Ureter (tissue), 1 donor: ENCODE measurements around the gene LIX1. TPM values are rescaled to one million over a fixed set of nuclear protein-coding genes. Genes with fewer than 3 reads are reported as not detected.
A peak's percentile ranks its signal among the peaks of the same experiment; 100 is the strongest.
"Not testable (repeated sequence)": the region's sequence is repeated elsewhere in the genome, so short reads cannot be mapped to it uniquely, and the experiment has no call there.

Experiments
- DNase-seq: peaks from one replicate; pipeline ENCODE4 v3.0.0-alpha.2; 2020; ENCODE audit warnings: low spot score
- total RNA-seq: library from RNA; stranded (reverse); gene quantifications from one replicate; pipeline ENCODE4 v1.2.4, GENCODE V29; 2023
- donor health status: DM: yes; HTN: yes; CAD: no.

LIX1 gene
- not detected for total RNA-seq

- no peak for DNase-seq
These were observed at the start of gene LIX1 for GRCh38 chr5:97142521-97143254. LIX1 (minus strand) TSS chr5:97142611; CDS start chr5:97142576, 35 bp downstream.

DNA sequence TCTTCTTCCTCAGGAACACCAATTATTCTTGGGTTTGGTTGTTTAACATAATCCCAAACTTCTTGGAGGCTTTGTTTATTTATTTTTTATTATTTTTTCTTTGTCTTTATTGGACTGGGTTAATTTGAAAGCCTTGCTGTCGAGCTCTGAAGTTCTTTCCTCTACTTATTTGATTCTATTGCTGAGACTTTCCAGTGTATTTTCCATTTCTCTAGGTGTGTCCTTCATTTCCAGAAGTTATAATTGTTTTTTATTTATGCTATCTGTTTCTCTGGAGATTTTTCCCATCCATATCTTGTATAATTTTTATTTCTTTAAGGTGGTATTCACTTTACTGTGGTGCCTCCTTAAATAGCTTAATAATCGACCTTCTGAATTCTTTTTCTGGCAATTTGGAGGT, 49.5 kb upstream of the LIX1 start:
- no peak for DNase-seq

DNA sequence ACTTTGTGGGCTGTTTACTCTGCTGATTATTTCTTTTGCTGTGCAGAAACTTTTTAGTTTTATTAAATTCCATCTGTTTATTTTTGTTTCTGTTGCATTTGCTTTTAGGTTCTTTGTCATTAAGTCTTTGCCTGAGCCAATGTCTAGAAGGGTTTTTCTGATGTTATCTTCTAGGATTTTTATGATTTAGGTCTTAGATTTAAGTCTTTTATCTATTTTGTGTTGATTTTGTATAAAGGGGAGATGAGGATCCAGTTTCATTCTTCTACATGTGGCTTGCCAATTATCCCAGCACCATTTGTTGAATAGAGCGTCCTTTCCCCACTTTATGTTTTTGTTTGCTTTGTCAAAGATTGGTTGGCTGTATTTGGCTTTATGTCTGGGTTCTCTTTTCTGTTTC, 47.1 kb upstream of the LIX1 start:
- DNase-seq = not testable (repeated sequence)

- DNase-seq = no peak
These were observed 41.5 kb upstream of the LIX1 start for GRCh38 chr5:97183930-97184213.

DNA sequence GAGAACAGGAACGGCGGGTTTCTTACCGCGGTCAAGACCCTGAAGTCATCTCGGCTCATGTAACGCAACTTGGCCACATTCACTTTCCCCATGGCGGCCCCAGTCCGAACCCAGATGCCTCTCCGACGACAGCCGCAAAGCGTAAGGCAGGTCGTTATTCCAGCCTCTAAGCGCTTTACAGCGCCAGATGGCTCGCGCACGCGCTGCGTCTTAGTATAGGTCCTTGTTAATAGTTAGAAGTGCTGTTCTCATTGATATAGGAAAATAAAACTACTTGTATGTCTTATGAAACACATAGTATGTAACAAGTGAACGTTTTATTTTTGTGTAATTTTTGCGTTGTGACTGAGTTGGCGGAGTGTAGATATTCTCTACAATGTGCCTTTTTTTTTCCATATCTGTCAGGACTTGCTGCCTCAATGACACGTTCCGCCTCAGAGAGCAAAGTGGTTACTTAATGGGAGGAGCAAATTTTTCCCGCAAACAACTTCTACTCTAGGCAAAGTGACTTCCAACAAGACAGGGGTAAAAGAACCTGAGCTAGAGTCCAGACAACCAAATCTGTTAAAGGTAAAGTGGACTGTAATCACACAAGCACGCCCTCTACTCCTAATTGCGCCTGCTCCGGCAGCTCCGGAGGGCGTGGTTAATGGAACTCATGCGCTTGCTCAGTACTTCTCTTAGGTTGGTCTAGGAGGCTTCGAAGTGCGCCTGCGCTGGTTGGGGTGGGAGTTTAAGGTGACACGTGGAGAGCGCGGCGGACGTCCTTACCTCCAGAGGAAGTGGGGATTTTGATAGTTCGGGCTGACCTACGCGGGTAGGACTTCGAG, 40.9 kb upstream of the LIX1 start, which contains the start of gene RIOK2:
Gene RIOK2 (minus strand): TSS at position 148 of the 830 bp plus-strand sequence. CDS start 56 bp downstream, at position 92.
- peak; percentile 94 for DNase-seq

DNA sequence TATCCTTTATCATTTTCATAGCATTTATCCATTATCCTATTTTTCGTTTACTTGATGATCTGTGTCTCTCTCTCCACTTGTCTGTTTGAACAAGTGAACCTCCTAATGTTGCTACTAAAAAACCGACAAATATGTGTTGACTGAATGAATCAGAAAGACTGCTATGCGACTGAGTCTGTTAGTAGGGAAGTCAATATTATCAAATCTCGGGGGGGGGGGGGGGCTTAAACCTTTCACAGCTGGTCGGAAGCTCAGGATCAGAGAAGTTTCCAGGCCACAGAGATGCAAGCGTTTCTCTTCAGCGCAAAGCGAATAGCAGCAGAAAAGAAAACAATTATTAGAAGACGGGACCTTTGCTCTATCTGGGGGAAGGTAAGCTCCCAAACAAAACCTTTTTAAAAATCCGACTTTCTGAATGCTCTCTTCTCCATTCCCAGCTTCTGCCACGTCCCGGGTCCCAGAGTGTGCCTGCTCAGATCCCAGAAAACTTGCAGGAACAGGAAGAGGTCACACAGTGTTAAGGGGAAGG, 40.2 kb upstream of the LIX1 start:
- DNase-seq = no peak

DNA sequence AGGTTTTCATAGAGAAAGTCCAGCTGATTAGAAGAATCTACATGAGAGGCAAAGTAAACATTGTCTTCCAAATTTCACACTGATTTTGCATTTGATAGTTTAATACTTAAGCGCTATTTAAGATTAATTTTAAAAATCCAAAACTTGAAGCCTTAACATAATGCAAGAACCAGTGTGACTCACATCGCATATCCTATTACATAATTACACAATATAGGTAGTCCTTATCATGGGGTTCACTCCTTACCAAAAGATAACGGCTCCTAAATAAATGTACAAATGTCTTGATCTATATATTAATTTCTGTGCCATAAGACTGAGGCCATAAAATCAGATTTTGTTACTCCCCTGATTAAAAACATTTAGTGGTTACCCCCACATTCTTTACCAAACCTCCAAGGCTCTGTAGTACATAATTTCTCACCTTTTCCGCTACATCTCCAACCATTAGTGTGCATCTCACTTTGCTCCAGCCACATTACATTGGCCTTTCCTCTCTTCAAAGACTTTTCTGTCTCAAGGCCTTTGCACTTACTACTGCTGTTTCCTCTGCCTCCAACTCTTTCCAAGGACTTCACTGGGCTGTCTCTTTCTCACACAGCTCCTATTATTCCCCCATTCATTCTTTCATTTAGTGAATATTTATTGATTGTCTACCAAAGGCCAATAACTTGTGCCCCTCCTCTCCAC, 39.6 kb upstream of the LIX1 start:
- no peak for DNase-seq

DNA sequence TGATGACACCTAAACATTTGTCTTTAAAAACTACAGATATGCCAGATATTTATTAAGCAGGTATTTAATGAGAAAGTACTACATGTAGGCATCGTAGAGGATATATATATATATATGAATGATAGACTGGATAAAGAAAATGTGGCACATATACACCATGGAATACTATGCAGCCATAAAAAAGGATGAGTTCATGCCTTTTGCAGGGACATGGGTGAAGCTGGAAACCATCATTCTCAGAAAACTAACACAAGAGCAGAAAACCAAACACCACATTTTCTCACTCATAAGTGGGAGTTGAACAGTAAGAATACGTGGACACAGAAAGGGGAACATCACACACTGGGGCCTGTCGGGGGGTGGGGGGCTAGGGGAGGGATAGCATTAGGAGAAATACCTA, 37.0 kb upstream of the LIX1 start:
- DNase-seq = not testable (repeated sequence)

GRCh38 chr5:97172227-97172626, 29.8 kb upstream of the LIX1 start:
- no peak for DNase-seq

DNA sequence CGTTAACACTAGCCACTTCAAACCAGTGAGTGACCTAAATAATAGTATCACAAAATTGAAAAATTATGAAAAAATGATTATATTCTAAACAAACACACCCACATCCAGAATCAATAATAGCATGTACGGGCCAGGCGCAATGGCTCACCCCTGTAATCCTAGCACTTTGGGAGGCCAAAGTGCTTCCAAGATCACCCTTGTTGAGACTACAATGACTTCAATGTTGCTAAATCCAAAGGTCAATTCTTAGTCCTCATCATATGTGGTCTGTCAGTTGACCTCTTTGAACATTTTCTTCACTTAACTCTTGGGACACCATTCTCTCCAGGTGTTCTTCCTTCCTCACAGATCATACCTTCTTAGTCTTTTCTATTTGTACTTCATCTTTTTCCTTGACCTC, 29.3 kb upstream of the LIX1 start:
- DNase-seq = no peak

DNA sequence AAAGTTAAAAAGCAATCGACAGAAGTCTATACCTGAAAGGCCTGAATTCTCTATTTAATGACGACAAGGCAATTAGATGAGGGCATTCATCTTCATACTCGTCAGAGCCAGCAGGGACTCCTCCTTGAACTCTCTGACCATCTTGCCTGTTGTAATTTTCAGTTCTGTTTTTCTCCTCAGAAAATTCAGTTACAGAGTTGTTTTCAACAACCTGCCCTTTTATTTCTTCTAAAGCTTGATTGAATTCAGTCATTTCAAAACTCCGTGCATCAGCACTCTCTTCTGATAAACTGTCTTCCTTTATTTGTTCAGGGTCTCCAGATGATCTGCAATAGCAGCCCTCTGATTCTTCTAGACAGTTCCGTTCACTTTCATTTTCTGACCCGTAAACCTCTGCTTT, 25.0 kb upstream of the LIX1 start:
- DNase-seq = no peak

DNA sequence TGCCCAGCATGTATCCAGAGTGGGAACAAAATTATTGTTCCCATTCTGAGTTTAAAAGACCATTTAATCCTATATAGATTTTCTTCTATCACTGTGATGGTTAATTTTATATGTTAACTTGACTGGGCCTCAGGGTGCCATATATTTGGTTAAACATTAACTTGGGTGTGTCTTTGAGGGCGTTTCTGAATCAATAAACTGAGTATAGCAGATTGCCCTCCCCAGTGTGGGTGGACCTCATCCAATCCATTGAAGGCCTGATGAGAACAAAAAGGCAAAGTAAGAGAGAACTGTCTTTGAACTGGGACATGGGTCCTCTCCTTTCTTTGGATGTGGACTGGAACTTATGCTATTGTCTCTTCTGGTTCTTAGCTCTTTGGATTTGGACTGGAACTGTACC, 23.3 kb upstream of the LIX1 start:
- no peak for DNase-seq

- DNase-seq = no peak
These were observed 22.4 kb upstream of the LIX1 start for GRCh38 chr5:97164846-97165245.

GRCh38 chr5:97163790-97164285, 21.4 kb upstream of the LIX1 start:
- DNase-seq = no peak

DNA sequence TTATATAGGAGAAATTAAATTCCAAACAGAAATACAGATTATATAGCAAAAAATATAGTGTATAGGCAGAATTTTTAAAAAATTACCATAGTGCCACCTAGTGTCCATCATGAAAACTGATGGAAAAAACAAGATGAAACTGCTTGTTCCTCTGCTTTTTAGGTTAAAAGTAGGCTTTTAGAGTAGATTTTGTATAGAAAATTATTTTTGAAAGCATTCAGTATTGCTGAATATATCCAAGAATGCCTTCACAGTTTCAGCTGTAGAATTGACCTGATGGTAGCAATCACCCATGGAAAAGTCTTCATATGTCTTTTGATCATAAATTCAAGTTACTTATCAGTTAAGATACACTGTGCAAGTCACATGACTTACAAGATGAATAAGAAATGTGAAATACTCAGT, 21.0 kb upstream of the LIX1 start:
- DNase-seq = no peak

- peak; percentile 63 for DNase-seq
These were observed 19.6 kb upstream of the LIX1 start for GRCh38 chr5:97162045-97162444.

DNA sequence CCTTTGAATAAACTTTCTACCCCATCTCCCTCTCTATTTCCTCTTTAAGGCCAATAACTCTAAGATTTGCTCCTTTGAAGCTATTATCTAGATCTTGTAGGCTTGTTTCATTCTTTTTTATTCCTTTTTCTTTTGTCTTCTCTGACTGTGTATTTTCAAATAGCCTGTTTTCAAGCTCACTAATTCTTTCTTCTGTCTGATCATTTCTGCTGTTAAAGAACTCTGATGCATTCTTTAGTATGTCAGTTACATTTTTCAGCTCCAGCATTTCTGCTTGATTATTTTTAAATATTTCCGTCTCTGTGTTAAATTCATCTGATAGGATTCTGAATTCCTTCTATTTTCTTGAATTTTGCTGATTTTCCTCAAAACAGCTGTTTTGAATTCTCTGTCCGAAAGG, 15.3 kb upstream of the LIX1 start:
- no peak for DNase-seq

DNA sequence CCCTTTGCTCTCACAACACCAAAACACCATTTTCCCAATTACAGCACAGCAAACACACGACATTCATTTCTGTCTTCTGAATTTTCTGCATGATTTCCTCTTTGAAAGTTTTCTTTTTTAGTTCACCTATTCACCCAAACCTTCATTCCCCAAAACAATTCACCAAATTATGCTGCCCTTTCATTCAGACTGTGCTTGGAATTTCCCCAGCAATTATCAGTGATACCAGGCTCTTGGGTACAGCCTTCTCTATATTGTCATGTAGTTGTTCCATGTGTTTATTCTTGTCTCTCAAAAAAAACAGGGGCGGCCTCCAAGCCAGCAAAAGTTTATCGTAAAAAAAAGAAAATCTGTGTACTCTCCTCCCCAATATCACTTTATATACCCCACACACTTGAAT, 9.0 kb upstream of the LIX1 start:
- DNase-seq = no peak

DNA sequence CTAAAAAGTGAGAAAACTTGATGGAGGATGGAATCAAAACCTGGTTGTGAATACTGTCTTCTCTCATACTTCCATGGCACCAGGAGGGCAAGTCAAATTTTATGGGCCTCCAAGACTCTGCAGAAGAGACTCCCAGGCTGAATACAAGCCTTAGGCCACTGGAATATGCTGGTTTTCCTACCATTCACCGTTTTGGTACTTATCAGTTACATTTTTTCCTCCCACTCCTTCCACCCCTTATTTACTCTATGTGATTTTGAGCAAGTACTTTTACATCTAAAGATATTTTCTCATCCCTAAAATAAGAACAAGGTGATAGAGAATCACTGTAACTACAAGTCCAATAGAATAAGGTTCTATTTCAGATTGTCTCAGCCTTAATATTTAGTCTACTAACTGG, 8.0 kb upstream of the LIX1 start:
- no peak for DNase-seq

DNA sequence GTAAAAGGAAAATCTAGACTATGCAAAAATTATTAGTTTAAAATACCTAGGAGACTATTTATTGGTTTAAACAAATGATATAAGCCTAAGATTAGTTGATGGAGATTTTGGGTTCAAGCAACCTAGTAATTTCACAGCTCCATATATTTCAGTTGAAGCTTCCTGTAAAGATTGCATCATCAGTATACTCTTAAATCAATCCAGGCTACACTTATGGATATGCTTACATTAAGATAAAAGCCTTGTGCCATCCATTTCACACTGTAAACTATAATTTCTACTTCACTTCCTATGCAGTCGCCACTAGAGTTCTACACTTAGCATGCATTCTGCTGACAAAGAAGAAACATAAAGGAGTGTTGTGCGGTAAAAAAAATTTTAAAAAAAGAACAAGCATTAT, 7.3 kb upstream of the LIX1 start:
- DNase-seq = no peak

- DNase-seq = no peak
These were observed 5.9 kb upstream of the LIX1 start for GRCh38 chr5:97148288-97148687.

GRCh38 chr5:97143704-97144103, 1.3 kb upstream of the LIX1 start:
- DNase-seq = no peak
